Inferior parietal cortex (tissue), 1 donor: ENCODE results near the gene IL1B.
"Not testable (repeated sequence)": the region's sequence is repeated elsewhere in the genome, so short reads cannot be mapped to it uniquely, and the experiment has no call there.

Source experiments
- DNase-seq: peaks from one replicate; pipeline ENCODE4 v3.0.0-alpha.2; 2016; ENCODE audit errors: extremely low spot score

IL1B gene

DNA sequence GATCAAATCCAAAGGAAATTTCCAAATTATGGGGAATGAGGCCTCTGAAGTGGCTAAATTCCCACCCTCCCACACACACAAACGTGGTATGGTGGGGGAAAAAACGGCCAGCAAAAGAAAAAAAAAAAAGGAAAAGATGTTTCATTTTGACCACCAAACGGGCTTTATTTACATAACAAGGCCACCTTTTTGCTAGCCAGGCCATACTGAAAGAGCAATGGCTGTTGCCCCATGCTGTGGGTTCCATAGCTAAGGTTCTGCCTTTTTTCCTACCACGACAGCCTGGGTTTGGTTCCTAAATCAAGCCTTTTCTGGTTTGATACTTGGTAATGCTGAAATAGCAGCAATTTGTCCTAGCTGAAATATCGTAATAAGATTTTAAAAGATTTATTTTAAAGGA, 14.0 kb upstream of the IL1B start:
- DNase-seq = no peak

DNA sequence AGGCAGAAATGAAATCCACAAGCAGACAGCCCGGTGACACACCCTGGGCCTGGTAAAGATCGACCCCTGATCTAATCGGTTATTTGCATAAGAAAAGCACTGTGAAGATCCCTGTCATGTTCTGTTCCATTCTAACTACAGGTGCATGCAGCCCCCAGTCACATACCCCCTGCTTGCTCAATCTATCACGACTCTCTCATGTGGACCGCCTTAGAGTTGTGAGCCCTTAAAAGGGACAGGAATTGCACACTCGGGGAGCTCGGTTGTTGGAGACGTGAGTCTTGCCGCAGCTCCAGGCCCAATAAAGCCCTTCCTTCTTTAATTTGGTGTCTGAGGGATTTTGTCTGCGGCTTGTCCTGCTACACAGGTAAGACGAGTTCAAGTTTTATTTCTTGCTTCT, 13.4 kb upstream of the IL1B start:
- no peak for DNase-seq

DNA sequence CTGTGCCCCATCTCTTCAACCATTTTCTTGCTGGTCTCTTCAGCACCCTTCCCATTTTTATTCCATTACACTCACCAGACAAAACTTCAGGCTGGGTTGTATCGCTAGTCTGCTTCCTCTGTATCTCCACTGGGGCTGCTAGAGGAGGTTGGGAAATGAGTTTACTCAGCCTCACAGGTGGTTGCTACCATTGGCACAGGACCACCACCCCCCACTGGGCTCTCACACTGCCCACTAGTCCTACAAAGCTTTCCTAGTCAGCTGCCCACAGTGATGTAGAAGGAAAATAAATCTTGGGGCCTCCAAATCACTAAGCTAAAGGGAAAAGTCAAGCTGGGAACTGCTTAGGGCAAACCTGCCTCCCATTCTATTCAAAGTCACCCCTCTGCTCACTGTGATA, 12.3 kb upstream of the IL1B start:
- DNase-seq = no peak

DNA sequence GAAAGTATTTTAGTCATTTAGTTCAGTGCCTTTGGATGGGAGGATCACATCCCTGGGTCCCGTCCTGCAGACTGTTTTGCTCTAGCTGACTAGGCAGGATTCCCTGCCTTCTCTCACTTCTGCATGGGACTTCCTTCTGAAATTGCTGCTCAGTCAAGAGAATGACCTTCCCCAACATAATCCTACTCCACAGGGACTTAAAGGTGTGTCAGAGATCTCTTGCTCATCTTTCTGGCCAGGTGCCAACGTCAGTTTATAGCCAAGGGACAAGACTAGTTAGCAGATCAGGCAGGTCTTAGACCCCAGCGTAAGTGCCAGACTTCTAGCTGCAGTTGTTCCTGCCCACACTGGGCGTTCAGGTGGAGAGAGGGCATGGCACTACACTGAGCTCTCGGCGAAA, 9.5 kb upstream of the IL1B start:
- no peak for DNase-seq

DNA sequence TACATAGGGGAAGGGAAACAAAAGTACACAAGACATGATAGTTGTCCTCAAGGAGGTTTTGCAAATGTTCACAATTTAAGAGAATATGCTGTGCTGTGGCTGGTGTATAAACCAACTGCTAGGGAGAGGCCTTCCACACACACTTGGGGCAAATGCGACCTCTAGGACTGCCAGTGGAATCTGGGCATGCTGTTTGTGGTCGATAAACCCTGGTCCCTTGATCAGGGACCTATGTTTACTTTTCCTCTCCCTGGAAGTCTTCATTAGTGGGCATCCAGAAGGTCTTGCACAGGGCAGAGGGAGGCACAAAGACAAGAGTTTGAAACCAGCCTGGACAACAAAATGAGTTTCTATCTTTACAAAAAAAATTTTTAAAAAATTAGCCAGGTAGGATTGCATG, 7.3 kb upstream of the IL1B start:
- DNase-seq = no peak

DNA sequence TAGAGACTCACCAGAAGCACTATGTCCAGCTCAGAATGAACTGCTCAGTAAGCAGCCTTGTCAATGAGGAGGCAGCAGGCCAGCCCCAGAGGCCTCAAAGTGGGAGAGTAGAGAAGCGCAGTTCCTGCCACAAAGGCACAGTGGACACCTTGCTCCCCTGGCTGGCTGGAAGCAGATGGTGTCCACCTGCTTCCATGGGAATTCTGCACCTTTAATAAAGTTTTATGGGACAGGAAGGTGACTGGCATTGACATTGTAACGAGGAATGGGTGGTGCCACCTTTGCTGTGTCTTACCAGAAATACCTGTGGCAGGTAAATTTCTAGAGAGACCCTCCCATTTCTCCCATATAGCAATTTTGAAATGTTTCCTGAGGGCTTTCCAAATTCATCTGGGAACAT, 6.7 kb upstream of the IL1B start:
- no peak for DNase-seq

GRCh38 chr2:112841295-112842044, 4.9 kb upstream of the IL1B start:
- DNase-seq = no peak

- no peak for DNase-seq
Measured at GRCh38 chr2:112840068-112840445, 3.5 kb upstream of the IL1B start.

GRCh38 chr2:112839407-112840067, 3.0 kb upstream of the IL1B start:
- DNase-seq = no peak

- no peak for DNase-seq
Measured at GRCh38 chr2:112836163-112836560, 417 bp downstream of the IL1B start.

- no peak for DNase-seq
Measured at GRCh38 chr2:112835536-112836162, 930 bp downstream of the IL1B start.

- DNase-seq = no peak
Measured at GRCh38 chr2:112835061-112835501, 1.5 kb downstream of the IL1B start.

DNA sequence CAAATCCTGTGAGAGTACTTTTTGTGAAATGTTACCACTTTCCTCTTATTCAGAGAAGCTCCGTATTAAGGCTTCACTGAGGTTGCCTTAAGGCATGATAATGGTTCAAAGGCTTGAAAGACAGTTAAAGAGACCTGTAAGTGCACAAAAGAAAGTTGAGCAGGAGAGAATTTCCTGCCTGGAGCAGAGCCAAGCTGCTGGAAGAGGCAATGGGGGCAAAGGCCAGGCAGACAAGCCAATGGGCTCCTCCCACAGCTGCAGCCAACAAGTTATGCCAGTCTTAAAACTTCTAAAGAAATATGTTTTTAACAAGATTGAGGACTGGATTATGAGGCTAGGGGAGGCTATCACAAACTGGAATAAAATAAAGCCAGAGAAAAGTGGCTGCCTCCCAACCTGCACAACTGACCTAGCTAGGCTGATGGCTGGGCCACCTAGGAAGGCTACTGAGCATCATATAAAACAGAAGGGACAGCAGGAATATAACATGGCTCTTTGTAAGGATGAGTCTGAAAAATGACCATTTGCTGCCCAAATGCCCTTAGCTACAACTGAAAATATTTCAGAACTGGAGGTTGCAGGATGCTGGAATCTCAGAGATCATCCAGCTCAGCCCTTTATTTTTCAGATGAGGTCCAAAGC, 2.1 kb downstream of the IL1B start:
- no peak for DNase-seq

GRCh38 chr2:112833976-112834375, 2.6 kb downstream of the IL1B start:
- no peak for DNase-seq

DNA sequence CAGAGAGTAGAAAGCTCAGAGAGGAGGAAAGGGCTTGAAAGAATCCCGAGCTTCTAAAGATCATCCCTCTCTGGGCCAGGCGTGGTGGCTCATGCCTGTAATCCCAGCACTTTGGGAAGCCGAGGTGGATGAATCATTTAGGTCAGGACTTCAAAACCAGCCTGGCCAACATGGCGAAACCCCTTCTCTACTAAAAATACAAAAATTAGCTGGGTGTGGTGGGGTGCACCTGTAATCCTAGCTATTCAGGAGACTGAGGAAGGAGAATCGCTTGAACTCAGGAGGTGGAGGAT, 3.0 kb downstream of the IL1B start:
- DNase-seq = not testable (repeated sequence)

GRCh38 chr2:112832841-112833638, 3.5 kb downstream of the IL1B start:
- DNase-seq = no peak

DNA sequence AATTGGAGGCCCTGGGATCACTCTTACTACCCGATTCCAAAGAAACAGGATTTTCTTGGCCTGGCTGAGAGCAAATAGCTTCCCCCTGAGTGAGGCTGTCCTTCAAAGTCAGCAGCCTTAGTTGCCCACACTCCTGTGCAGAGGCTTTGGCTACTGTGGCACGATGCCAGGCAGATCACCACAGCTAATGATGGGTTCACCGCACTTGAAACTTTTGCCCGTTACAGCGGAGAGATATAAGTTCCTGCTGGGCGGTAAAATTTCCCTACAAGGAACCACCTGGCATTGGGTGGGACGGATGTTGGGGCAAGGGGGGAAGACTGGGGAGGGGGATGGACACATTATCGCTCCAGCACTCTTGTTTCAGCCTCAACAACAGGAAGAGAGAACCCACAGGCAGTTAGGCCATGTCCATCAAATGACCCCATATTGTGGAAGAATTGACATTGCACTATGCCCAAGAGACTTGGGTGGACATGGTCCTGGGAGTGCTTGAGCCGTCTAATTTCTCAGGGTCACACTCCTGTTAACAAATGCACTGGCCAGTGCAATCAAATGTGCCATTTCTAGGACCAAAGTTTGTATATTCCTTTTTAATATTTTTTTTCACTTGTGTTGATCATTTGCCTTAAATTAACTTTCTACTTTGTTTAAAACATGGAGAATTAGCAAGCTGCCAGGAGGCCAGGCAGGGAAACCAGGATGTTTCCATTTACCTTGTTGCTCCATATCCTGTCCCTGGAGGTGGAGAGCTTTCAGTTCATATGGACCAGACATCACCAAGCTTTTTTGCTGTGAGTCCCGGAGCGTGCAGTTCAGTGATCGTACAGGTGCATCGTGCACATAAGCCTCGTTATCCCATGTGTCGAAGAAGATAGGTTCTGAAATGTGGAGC, 4.4 kb downstream of the IL1B start:
- DNase-seq = no peak

GRCh38 chr2:112831513-112831845, 5.1 kb downstream of the IL1B start:
- no peak for DNase-seq

GRCh38 chr2:112830682-112831512, 5.7 kb downstream of the IL1B start:
- DNase-seq = no peak
